ENCODE measurements around the gene ZNF331.
"Not testable (repeated sequence)": the region's sequence is repeated elsewhere in the genome, so short reads cannot be mapped to it uniquely, and the experiment has no call there.

ZNF331 gene

DNA sequence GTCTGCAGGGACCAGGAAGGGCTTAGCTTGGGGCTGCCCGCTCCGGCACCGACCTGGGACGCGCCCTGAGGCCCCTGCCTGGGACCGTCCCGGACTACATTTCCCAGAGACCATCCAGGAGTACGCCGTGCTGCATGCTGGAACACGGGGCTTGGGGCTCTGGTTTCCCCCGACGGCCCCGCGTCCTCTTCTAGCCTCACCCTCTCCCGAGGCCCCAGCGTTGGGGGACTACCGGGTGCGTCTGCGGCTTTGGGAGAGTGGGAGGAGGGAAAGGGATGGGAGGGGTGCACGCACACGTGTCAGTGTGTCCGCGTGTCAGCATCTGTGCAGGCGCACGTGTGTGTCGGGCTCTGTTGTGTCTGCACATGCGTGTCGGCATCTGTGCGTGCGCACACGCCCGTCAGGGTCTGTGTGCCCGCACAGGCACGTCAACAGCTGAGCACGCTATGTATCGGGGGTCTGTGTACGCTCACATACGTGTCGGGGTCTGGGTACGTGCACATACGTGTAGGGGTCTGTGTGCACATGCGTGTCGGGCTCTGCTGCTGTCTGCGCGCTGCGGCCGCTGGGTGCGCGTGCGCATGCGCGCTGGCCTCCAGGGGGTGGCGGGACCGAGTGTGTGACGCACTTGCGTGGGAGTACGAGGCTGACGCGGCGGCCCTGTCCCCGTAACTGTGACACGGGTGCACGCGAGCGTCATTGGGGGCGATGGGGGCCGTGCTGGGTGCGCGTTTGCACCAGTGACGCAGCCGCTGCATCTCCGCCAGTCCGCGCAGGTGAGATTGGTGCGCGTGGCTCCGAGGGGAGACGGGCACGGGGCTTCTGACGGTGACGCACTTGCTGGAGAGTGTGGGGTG is at the start of gene ZNF331:
ZNF331 (plus strand) TSS at position 625 of the 857 bp plus-strand sequence. CDS start 31,232 bp downstream, outside the sequence.
- no peak for DNase-seq (ENCODE audit: low spot score)

- DNase-seq (ENCODE audit: low spot score), result peak; percentile 31
Measured at GRCh38 chr19:53492153-53492552, 45.8 kb upstream of the ZNF331 start.

DNA sequence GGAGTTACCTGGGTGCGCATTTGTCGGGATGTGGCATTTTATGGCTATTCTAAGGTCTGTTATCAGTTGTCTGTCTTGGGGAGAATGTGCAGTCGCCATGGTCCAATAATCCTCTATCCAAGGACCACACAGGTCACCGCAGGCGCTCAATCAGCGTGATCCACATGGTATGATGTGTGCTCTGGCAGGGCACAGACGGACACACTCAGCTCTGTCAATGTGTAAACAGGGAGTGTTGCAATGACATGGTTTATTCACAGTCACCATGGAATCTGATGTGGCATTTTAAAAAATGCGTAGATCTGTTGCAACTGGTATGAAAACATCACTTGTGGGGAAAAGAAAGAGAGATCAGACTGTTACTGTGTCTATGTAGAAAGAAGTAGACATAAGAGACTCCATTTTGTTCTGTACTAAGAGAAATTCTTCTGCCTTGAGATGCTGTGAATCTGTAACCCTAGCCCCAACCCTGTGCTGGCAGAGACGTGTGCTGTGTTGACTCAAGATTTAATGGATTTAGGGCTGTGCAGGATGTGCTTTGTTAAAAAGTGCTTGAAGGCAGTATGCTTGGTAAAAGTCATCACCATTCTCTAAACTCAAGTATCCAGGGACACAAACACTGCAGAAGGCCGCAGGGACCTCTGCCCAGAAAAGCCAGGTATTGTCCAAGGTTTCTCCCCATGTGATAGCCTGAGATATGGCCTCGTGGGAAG is 40.5 kb upstream of the ZNF331 start:
- not testable (repeated sequence) for DNase-seq (ENCODE audit: low spot score)

- DNase-seq (ENCODE audit: low spot score), result not testable (repeated sequence)
Measured at GRCh38 chr19:53498024-53498395, 39.9 kb upstream of the ZNF331 start.

- not testable (repeated sequence) for DNase-seq (ENCODE audit: low spot score)
Measured at GRCh38 chr19:53503151-53503550, 34.8 kb upstream of the ZNF331 start.

DNA sequence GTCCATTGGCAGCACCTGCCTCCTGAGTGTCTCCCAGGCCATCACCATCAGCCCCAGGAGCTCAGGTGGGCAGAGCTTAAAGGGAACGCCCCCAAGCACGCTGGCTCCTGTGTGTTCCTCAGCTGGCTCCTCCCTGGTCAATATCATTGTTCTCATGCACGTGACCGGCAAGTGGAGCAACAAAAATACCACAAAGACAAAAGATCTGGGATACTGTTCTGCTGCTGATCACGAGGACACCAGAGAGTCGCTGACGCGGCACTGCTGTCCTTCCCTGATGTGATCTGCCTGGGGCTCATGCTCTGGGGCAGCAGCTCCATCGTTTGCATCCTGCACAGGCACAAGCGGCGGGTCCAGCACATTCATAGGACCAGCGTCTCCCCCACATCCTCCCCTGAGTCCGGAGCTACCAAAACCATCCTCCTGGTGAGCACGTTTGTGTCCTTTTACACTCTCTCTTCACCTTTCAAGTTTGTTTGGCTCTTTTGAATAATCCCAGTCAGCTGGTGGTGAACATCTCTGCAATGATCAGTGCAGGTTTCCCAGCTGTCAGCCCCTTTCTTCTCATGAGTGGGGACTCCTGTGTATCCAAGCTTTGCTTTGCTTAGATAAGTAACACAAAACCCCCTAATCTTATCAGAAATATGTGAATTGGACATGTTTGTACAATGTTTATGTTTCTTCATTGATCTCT is 34.1 kb upstream of the ZNF331 start:
- not testable (repeated sequence) for DNase-seq (ENCODE audit: low spot score)

DNA sequence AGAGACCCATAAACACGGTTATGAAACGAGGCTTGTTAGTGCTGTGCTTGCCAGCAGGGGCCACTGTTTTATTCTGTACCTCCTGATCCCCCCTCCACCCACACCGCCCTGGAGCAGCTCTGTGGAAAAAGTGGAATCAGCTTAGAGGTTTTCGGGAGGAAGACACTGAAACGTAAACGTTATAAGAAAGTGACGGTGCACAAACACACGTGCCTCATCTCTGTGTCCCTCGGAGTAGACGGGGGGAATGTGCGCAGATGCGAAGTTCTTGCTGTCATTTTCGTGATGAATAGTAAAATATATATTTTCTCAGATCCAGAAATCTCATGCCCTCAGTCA is 33.6 kb upstream of the ZNF331 start:
- not testable (repeated sequence) for DNase-seq (ENCODE audit: low spot score)

- no peak for DNase-seq (ENCODE audit: low spot score)
Measured at GRCh38 chr19:53504885-53505284, 33.1 kb upstream of the ZNF331 start.

- DNase-seq (ENCODE audit: low spot score), result no peak
Measured at GRCh38 chr19:53506728-53507127, 31.2 kb upstream of the ZNF331 start.

DNA sequence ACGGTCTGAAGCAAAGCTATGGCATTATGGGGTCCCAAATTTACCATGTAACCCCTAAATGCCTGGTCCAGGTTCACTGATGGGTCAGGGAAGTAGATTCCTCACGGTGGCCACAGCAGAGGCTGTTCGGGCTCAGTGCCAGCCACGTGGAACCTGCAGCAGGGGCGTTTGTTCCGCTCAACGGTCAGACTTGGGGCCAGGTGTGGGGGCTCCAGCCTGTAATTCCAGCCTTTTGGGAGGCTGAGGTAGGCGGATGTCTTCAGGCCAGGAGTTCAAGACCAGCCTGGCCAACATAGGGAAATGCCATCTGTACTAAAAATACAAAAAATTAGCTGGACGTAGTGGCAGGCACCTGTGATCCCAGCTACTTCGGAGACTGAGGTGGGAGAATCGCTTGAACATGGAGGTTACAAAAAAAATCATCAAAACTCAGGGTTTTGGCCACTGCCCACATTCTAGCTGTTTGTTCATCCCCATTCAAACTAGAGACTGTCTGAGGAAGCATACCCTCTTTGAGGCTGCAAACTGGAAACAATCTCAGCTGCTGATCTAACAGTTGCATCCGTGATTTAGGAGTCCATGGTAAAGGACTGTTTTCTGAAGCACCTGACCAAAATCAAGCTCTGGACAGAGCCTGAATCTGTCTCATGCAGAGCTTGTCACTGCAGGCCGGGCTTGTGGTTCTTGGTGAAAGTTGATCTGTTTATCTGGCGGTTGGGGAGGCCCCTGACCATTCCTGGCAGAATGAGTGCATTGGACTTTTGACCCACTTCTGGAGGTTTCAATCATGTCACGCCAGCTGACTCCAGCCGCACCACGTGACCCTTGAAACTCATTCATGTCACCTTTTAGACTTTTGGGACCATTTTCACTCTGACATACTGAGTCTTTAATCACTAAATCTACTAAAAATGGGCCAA is 30.2 kb upstream of the ZNF331 start:
- DNase-seq (ENCODE audit: low spot score), result no peak

GRCh38 chr19:53509443-53509842 is 28.5 kb upstream of the ZNF331 start:
- DNase-seq (ENCODE audit: low spot score), result no peak

- no peak for DNase-seq (ENCODE audit: low spot score)
Measured at GRCh38 chr19:53509845-53510244, 28.1 kb upstream of the ZNF331 start.

DNA sequence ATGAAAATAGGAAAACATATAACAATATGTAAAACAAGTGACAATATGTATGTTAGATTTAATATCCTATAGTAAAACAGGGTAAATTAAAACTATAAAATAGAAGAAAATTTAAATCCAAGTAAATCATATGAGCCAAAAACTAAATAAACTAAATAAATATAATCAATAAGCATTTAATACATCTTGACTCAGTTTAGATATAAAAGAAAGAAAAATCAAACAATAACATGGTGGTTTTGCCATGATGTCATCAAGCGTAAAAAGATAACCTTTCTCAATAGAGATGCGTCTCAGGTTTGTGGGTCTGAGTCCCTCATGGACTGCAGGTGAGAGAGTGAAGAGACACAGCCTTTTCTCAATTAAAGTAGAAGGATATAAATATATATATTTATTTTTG is 26.6 kb upstream of the ZNF331 start:
- DNase-seq (ENCODE audit: low spot score), result no peak

DNA sequence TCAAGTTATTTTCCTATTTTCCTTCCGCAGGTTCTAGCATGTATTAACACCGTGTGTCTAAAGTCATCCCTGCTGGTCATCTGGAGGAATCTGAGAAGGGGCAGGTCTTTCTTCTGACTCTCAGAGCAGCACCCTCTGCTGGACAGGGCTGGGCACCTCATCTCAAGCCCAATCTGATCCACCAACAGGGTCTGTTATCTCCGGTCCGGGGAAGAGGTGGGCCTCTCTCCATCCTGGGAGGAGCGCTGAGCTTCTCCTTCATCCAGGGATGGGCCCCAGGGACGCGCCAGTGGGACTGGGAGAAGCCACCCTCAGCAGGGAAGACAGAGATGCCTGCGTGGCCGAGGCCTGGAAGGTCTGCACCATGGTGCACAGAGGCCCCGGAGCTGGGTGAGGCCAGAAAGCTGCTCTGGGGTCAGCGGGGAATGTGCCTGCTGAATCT is 26.0 kb upstream of the ZNF331 start:
- peak; percentile 70 for DNase-seq (ENCODE audit: low spot score)

DNA sequence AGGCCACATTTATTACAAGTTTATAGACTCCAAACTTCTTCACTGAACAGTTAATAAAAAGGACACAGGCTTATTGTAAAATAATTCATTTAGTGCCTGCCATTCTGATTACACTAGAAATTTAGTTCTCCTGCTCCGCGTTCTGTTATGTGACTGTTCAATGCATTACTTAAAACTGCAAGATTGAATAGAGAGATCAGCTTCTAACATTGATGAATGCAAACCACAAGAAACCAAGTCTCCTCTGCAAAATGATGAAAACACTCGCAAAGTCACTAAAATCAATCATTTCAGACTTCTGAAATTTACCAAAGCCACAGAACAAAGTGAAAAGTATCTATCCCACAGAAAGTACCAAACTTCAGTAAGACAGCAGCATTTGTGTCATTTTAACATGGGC is 22.9 kb upstream of the ZNF331 start:
- DNase-seq (ENCODE audit: low spot score), result not testable (repeated sequence)

- DNase-seq (ENCODE audit: low spot score), result no peak
Measured at GRCh38 chr19:53517114-53517741, 20.7 kb upstream of the ZNF331 start.

GRCh38 chr19:53518121-53518520 is 19.8 kb upstream of the ZNF331 start:
- no peak for DNase-seq (ENCODE audit: low spot score)

DNA sequence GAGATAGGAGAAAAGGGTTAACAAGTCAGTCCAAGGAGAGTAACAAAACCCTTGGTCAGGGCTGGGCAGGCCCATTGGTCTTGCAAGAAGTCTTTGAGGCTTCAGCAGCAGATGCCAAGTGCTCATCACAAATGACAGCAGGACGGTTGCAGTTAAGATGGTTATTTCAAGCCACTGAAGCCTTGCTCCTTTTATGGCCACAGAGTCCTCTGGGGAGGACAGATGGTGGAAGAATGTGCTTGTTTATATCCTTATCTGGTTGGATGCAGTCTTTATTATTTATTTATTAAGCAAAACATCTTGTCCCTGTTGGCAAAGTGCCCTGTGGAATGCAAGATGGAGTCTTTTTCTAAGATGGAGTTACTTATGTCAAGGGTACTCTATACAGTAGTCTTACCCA is 19.2 kb upstream of the ZNF331 start:
- DNase-seq (ENCODE audit: low spot score), result no peak

DNA sequence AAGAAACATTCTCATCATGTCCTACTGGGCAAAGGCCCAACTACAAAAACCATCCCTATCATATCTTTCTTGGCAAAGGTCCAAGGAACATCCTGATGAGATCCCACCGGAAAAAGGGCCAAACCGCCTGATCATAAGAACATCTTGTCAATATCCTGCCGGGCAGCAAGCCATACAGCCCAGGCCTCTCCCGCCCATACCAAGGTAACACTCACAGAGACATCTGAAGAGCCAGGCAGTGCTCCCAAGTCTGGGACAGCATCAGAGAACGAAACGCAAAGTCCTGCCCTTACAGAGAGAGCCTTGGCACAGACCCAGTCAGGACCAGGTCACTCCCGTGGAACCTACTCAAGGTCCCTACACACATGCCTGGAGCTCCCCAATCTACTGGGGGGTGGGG is 18.5 kb upstream of the ZNF331 start:
- no peak for DNase-seq (ENCODE audit: low spot score)

DNA sequence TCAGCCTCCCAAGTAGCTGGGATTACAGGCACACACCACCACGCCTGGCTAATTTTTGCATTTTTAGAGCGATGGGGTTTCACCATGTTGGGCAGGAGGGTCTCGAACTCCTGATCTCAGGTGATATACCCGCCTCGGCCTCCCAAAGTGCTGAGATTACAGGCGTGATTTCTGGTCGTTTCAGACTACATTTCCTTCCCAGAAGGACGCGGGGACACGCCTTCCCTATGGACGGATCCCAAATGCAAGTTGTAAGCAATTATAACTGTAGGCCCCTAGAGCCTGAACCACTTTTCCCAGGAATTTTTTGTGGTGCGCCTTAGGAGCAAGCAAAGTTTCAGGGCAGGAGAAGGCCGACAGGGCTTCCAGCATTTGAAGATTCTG is 17.8 kb upstream of the ZNF331 start:
- no peak for DNase-seq (ENCODE audit: low spot score)
